Trophoblast cell (in vitro differentiated cells and primary cell): ENCODE measurements around the gene HERC2.

Experiments
- DNase-seq, 2 donors: peaks; one replicate each; pipeline ENCODE4 v3.0.0-alpha.2; 2016
- H2AFZ ChIP-seq: 2 replicates; pipeline ENCODE4 v1.6.1; 2013; ENCODE audit warnings: low read length, moderate library complexity, mild to moderate bottlenecking; ENCODE audit not compliant: insufficient read depth, poor library complexity
- H2AK5ac ChIP-seq: 2 replicates; pipeline ENCODE4 v1.6.1; 2013; ENCODE audit warnings: mild to moderate bottlenecking, low read length
- H2BK120ac ChIP-seq: 2 replicates; pipeline ENCODE4 v1.6.1; 2013; ENCODE audit warnings: low read length, mild to moderate bottlenecking, moderate library complexity; ENCODE audit not compliant: insufficient read depth, poor library complexity
- H2BK12ac ChIP-seq: 2 replicates; pipeline ENCODE4 v1.6.1; 2013; ENCODE audit warnings: mild to moderate bottlenecking, low read length, moderate library complexity
- H2BK5ac ChIP-seq: 2 replicates; pipeline ENCODE4 v1.6.1; 2013; ENCODE audit warnings: low read length, low read depth, moderate library complexity, mild to moderate bottlenecking; ENCODE audit not compliant: poor library complexity
- H3K14ac ChIP-seq: 2 replicates; pipeline ENCODE4 v1.6.1; 2013; ENCODE audit warnings: mild to moderate bottlenecking, low read length
- H3K18ac ChIP-seq: 2 replicates; pipeline ENCODE4 v1.6.1; 2013; ENCODE audit warnings: mild to moderate bottlenecking, low read length
- H3K23ac ChIP-seq: 2 replicates; pipeline ENCODE4 v1.6.1; 2013; ENCODE audit warnings: low read length
- H3K27ac ChIP-seq: 2 replicates; pipeline ENCODE4 v1.5.1; 2013; ENCODE audit warnings: low read depth, mild to moderate bottlenecking, inconsistent platforms, low read length, moderate library complexity
- H3K27me3 ChIP-seq: 2 replicates; pipeline ENCODE4 v1.6.1; 2013; ENCODE audit warnings: inconsistent platforms, mild to moderate bottlenecking, low read length, moderate library complexity; ENCODE audit not compliant: insufficient read depth
- H3K36me3 ChIP-seq, 2 experiments: 1 replicate in 1 of 2; 2 replicates in 1 of 2; pipeline ENCODE4 v1.6.1; 2013; ENCODE audit warnings: low read length in 2 of 2, mild to moderate bottlenecking in 2 of 2, moderate library complexity in 1 of 2; ENCODE audit not compliant: insufficient read depth in 2 of 2, control insufficient read depth in 1 of 2
- H3K4ac ChIP-seq: 2 replicates; pipeline ENCODE4 v1.6.1; 2013; ENCODE audit warnings: low read depth, mild to moderate bottlenecking, low read length, moderate library complexity
- H3K4me1 ChIP-seq, 2 experiments: 1 replicate in 1 of 2; 2 replicates in 1 of 2; pipeline ENCODE4 v1.6.1; 2013; ENCODE audit warnings: low read length in 2 of 2, mild to moderate bottlenecking in 2 of 2, moderate library complexity in 1 of 2; ENCODE audit not compliant: insufficient read depth in 2 of 2, control insufficient read depth in 1 of 2
- H3K4me2 ChIP-seq: 2 replicates; pipeline ENCODE4 v1.6.1; 2013; ENCODE audit warnings: inconsistent platforms, mild to moderate bottlenecking, low read length, moderate library complexity
- H3K4me3 ChIP-seq: 2 replicates; pipeline ENCODE4 v1.5.1; 2013; ENCODE audit warnings: mild to moderate bottlenecking, low read depth, low read length, inconsistent platforms
- H3K79me1 ChIP-seq: one replicate; pipeline ENCODE4 v1.6.1; 2013; ENCODE audit warnings: low read length
- H3K79me2 ChIP-seq: 2 replicates; pipeline ENCODE4 v1.6.1; 2013; ENCODE audit warnings: low read length, mild to moderate bottlenecking; ENCODE audit not compliant: control insufficient read depth, insufficient read depth, poor library complexity
- H3K9ac ChIP-seq: 2 replicates; pipeline ENCODE4 v1.6.1; 2013; ENCODE audit warnings: mild to moderate bottlenecking, low read length
- H3K9me3 ChIP-seq: 2 replicates; pipeline ENCODE4 v1.6.1; 2013; ENCODE audit warnings: low read depth, mild to moderate bottlenecking, control low read depth, inconsistent platforms, low read length; ENCODE audit not compliant: insufficient read depth
- H4K12ac ChIP-seq: 2 replicates; pipeline ENCODE4 v1.6.1; 2013; ENCODE audit warnings: low read depth, mild to moderate bottlenecking, low read length, moderate library complexity
- H4K8ac ChIP-seq: 2 replicates; pipeline ENCODE4 v1.6.1; 2013; ENCODE audit warnings: low read depth, mild to moderate bottlenecking, low read length, moderate library complexity
- H4K91ac ChIP-seq: one replicate; pipeline ENCODE4 v1.6.1; 2013; ENCODE audit warnings: low read depth, mild to moderate bottlenecking, low read length, moderate library complexity
- WGBS: extraction: QIAGEN DNeasy Blood & Tissue Kit; methylation state at CpG from one replicate; pipeline ENCODE4 v1.1.7; 2013; ENCODE audit warnings: missing lambda C conversion rate; ENCODE audit not compliant: insufficient read length, insufficient coverage; ENCODE audit errors: extremely low coverage; 5-methylcytosine and 5-hydroxymethylcytosine counted together

Gene HERC2

GRCh38 chr15:28271697-28272260 lies 50.2 kb downstream of the HERC2 start:
- WGBS: no CpG with 5 or more reads among the region's 15 CpGs

DNA sequence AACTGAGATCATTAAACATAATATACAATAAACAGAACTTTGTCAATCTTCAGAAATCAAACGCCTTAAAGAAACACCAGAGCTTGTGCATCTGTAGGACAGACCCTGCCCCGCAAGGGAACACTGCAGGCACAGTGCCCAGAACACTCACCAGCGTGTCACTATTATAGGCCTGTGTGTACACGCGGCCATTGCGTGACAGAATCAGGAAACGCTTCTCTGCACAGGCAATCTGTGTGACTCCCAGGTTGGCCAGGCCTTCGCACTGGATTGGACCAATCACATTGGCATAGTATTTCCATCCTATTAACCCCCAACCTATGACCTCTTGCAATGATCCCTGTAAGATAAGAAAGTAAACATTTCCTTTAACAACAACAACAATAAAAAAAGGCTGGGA lies 52.9 kb downstream of the HERC2 start:
- no peak overlapping the region for H4K12ac ChIP-seq
- H3K18ac ChIP-seq: no peak overlapping the region
- no peak overlapping the region for H3K14ac ChIP-seq
- peaks cover 32 to 51% of the 10 kb centered on the region in 2 experiments for H3K36me3 ChIP-seq
- no peaks in the 10 kb centered on the region for H3K27me3 ChIP-seq
- H3K4me2 ChIP-seq: no peak overlapping the region
- H3K27ac ChIP-seq: no peak overlapping the region
- no peaks in the 10 kb centered on the region for H3K79me1 ChIP-seq
- H2BK5ac ChIP-seq: no peak overlapping the region
- H3K23ac ChIP-seq: no peak overlapping the region
- H3K4me3 ChIP-seq: no peak overlapping the region
- no peak for DNase-seq
- no CpG with 5 or more reads among the region's 8 CpGs for WGBS
- no peak overlapping the region for H2BK120ac ChIP-seq
- H3K4me1 ChIP-seq: no peaks in the 10 kb centered on the region
- no peak overlapping the region for H3K4ac ChIP-seq
- H2BK12ac ChIP-seq: no peak overlapping the region
- no peak overlapping the region for H2AFZ ChIP-seq
- no peaks in the 10 kb centered on the region for H3K79me2 ChIP-seq
- no peak overlapping the region for H3K9ac ChIP-seq
- no peak overlapping the region for H4K8ac ChIP-seq
- no peak overlapping the region for H4K91ac ChIP-seq
- H3K9me3 ChIP-seq: peaks cover 4% of the 10 kb centered on the region
- H2AK5ac ChIP-seq: no peak overlapping the region

More at GRCh38 chr15:28271697-28272260, 50.2 kb downstream of the HERC2 start:
- Histone ChIP-seq H4K91ac (no peak overlapping the region), H2AK5ac (no peak overlapping the region), H3K18ac (no peak overlapping the region), H3K4me2 (no peak overlapping the region), H3K9ac (no peak overlapping the region), H3K27me3 (no peaks in the 10 kb centered on the region), H3K23ac (no peak overlapping the region), H3K79me1 (no peaks in the 10 kb centered on the region), H3K79me2 (no peaks in the 10 kb centered on the region), H3K9me3 (no peaks in the 10 kb centered on the region), H2BK5ac (no peak overlapping the region), H2BK12ac (no peak overlapping the region), H2AFZ (no peak overlapping the region), H3K27ac (no peak overlapping the region), H3K4me3 (no peak overlapping the region), H3K4ac (no peak overlapping the region), H2BK120ac (no peak overlapping the region), H3K36me3 (peaks cover 34 to 46% of the 10 kb centered on the region in 2 experiments), H4K8ac (no peak overlapping the region), H3K4me1 (no peaks in the 10 kb centered on the region), H3K14ac (no peak overlapping the region), H4K12ac (no peak overlapping the region)
- DNase-seq: no peak

- no peaks in the 10 kb centered on the region for H3K4me1 ChIP-seq
- H2BK12ac ChIP-seq: no peak overlapping the region
- no peak overlapping the region for H4K12ac ChIP-seq
- no peak overlapping the region for H3K4ac ChIP-seq
- no peak overlapping the region for H3K14ac ChIP-seq
- no peak overlapping the region for H2BK120ac ChIP-seq
- H3K4me3 ChIP-seq: no peak overlapping the region
- no peak overlapping the region for H3K9ac ChIP-seq
- no peak overlapping the region for H4K91ac ChIP-seq
- H3K79me2 ChIP-seq: no peaks in the 10 kb centered on the region
- H3K27ac ChIP-seq: no peak overlapping the region
- H3K18ac ChIP-seq: no peak overlapping the region
- no peaks in the 10 kb centered on the region for H3K27me3 ChIP-seq
- H3K23ac ChIP-seq: no peak overlapping the region
- DNase-seq: no peak
- no peak overlapping the region for H2AK5ac ChIP-seq
- H4K8ac ChIP-seq: no peak overlapping the region
- no peak overlapping the region for H2BK5ac ChIP-seq
- peaks cover 32 to 50% of the 10 kb centered on the region in 2 experiments for H3K36me3 ChIP-seq
- H2AFZ ChIP-seq: no peak overlapping the region
- H3K4me2 ChIP-seq: no peak overlapping the region
- H3K9me3 ChIP-seq: peaks cover 4% of the 10 kb centered on the region
- no peaks in the 10 kb centered on the region for H3K79me1 ChIP-seq
Observed at GRCh38 chr15:28267727-28268126, 54.3 kb downstream of the HERC2 start.

GRCh38 chr15:28265334-28266019 lies 56.5 kb downstream of the HERC2 start:
- H4K8ac ChIP-seq: no peak overlapping the region
- no peak overlapping the region for H2AFZ ChIP-seq
- H3K4me1 ChIP-seq: no peaks in the 10 kb centered on the region
- H2BK120ac ChIP-seq: no peak overlapping the region
- H4K12ac ChIP-seq: no peak overlapping the region
- H4K91ac ChIP-seq: no peak overlapping the region
- peaks cover 5% of the 10 kb centered on the region for H3K9me3 ChIP-seq
- H3K18ac ChIP-seq: no peak overlapping the region
- H3K36me3 ChIP-seq: peaks cover 29 to 49% of the 10 kb centered on the region in 2 experiments
- no peak overlapping the region for H3K14ac ChIP-seq
- H2BK5ac ChIP-seq: no peak overlapping the region
- no peak overlapping the region for H3K23ac ChIP-seq
- no peaks in the 10 kb centered on the region for H3K79me2 ChIP-seq
- no CpG with 5 or more reads among the region's 29 CpGs for WGBS
- H2AK5ac ChIP-seq: no peak overlapping the region
- H2BK12ac ChIP-seq: no peak overlapping the region
- no peak for DNase-seq
- H3K79me1 ChIP-seq: no peaks in the 10 kb centered on the region
- H3K27ac ChIP-seq: no peak overlapping the region
- H3K9ac ChIP-seq: no peak overlapping the region
- no peak overlapping the region for H3K4ac ChIP-seq
- H3K4me3 ChIP-seq: no peak overlapping the region
- no peaks in the 10 kb centered on the region for H3K27me3 ChIP-seq
- H3K4me2 ChIP-seq: no peak overlapping the region
